ENCODE results near the gene BSND.

Gene BSND

DNA sequence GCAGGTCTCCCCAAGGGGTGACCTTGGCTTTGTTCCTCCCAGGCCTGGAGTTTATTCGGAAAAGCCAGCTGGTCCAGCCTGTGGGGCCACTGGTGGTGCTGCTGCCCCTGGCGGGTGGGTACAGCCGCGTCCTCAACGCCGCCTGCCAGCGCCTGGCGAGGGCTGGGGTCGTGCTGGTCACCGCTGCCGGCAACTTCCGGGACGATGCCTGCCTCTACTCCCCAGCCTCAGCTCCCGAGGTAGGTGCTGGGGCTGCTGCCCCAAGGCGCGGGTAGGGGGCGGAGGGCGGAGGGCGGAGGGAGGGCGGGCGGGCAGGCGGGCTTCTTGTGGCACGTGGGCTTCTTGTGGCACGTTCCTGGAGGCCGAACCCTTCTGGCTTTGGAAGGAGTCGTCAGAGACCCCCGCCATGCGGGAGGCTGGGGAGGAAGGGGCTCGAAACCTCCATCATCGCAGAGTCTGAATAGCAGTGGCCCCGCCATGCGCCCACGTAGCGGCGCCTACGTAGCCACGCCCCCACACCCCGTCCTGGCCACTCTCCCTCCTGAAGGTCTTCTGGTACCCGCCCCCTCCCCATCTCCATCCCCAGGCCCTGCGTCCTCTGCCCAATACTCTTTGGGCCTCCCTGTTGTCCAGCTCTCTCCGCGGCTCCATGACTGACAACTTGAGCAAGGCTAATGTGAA is 57.4 kb downstream of the BSND start:
- Histone ChIP-seq H3K9me3 (ENCODE audit: control insufficient read depth, insufficient read depth, low read depth, low read length) (no peaks in the 10 kb centered on the region), H3K4me3 (ENCODE audit: low read depth, low read length) (no peak overlapping the region), H3K27ac (ENCODE audit: extremely low read depth, low read depth, low read length) (no peak overlapping the region), H3K4me1 (ENCODE audit: control insufficient read depth, insufficient read depth, low read length) (no peaks in the 10 kb centered on the region), H3K36me3 (ENCODE audit: control insufficient read depth in 2 of 2, insufficient read depth in 1 of 2, low read length in 2 of 2) (no peaks in the 10 kb centered on the region)
- ChIA-PET CTCF (no interaction called here), POLR2A (no interaction called here)
- TF ChIP-seq ZNF600 (tag by site-specific recombination; IDR thresholded peaks at IDR 0.05) (no peak), ZNF548 (tag by site-specific recombination; IDR thresholded peaks at IDR 0.05) (no peak), TRIM28 (IDR thresholded peaks at IDR 0.05; ENCODE audit: borderline replicate concordance, low read length) (no peak), ZBTB21 (tag by site-specific recombination; IDR thresholded peaks at IDR 0.05) (no peak), ZNF560 (tag by site-specific recombination; IDR thresholded peaks at IDR 0.05; ENCODE audit: borderline replicate concordance) (no peak), ZFP3 (tag by site-specific recombination; IDR thresholded peaks at IDR 0.05; ENCODE audit: low read depth) (no peak), ZNF510 (tag by site-specific recombination; IDR thresholded peaks at IDR 0.05; ENCODE audit: insufficient replicate concordance) (no peak), TCF7L2 (IDR thresholded peaks at IDR 0.05; ENCODE audit: borderline replicate concordance, low read depth, low read length) (no peak), REPIN1 (tag by site-specific recombination; IDR thresholded peaks at IDR 0.05; ENCODE audit: low read depth) (no peak), FEZF1 (tag by site-specific recombination; IDR thresholded peaks at IDR 0.05) (no peak)
- TF ChIP-seq, protein P1, sequence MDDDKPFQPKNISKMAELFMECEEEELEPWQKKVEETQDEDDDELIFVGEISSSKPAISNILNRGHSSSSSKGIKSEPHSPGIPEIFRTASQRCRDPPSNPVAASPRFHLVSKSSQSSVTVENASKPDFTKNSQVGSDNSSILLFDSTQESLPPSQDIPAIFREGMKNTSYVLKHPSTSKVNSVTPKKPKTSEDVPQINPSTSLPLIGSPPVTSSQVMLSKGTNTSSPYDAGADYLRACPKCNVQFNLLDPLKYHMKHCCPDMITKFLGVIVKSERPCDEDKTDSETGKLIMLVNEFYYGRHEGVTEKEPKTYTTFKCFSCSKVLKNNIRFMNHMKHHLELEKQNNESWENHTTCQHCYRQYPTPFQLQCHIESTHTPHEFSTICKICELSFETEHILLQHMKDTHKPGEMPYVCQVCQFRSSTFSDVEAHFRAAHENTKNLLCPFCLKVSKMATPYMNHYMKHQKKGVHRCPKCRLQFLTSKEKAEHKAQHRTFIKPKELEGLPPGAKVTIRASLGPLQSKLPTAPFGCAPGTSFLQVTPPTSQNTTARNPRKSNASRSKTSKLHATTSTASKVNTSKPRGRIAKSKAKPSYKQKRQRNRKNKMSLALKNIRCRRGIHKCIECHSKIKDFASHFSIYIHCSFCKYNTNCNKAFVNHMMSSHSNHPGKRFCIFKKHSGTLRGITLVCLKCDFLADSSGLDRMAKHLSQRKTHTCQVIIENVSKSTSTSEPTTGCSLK (tag by site-specific recombination; IDR thresholded peaks at IDR 0.05), result no peak
- TF ChIP-seq, protein P2, sequence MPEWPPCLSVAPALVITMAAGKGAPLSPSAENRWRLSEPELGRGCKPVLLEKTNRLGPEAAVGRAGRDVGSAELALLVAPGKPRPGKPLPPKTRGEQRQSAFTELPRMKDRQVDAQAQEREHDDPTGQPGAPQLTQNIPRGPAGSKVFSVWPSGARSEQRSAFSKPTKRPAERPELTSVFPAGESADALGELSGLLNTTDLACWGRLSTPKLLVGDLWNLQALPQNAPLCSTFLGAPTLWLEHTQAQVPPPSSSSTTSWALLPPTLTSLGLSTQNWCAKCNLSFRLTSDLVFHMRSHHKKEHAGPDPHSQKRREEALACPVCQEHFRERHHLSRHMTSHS (tag by site-specific recombination; IDR thresholded peaks at IDR 0.05), result no peak

DNA sequence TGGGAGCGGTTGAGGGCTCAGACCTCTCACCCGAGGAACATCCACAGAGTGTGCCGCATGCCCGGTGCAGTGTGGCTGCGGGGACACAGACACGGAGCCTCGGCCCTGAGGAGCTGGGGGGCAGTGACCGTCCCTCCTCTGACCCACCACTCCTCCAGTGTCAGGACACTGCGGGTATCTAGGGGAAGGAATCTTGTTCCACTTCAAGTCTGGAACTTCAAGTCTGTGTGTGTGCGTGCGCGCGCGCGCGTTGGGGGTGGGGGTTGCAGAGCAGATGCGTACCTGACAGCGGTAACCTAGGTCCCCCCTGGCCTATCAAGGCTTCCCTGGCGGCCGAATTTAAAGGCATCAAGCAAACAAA is 57.9 kb downstream of the BSND start:
- Histone ChIP-seq H3K4me3 (ENCODE audit: low read depth, low read length) (no peak overlapping the region), H3K27ac (ENCODE audit: extremely low read depth, low read depth, low read length) (no peak overlapping the region), H3K36me3 (ENCODE audit: control insufficient read depth in 2 of 2, insufficient read depth in 1 of 2, low read length in 2 of 2) (no peaks in the 10 kb centered on the region), H3K9me3 (ENCODE audit: control insufficient read depth, insufficient read depth, low read depth, low read length) (no peaks in the 10 kb centered on the region), H3K4me1 (ENCODE audit: control insufficient read depth, insufficient read depth, low read length) (no peaks in the 10 kb centered on the region)
- TF ChIP-seq, protein P3, sequence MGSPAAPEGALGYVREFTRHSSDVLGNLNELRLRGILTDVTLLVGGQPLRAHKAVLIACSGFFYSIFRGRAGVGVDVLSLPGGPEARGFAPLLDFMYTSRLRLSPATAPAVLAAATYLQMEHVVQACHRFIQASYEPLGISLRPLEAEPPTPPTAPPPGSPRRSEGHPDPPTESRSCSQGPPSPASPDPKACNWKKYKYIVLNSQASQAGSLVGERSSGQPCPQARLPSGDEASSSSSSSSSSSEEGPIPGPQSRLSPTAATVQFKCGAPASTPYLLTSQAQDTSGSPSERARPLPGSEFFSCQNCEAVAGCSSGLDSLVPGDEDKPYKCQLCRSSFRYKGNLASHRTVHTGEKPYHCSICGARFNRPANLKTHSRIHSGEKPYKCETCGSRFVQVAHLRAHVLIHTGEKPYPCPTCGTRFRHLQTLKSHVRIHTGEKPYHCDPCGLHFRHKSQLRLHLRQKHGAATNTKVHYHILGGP (tag by site-specific recombination; IDR thresholded peaks at IDR 0.05), result no peak
- TF ChIP-seq, protein P4, sequence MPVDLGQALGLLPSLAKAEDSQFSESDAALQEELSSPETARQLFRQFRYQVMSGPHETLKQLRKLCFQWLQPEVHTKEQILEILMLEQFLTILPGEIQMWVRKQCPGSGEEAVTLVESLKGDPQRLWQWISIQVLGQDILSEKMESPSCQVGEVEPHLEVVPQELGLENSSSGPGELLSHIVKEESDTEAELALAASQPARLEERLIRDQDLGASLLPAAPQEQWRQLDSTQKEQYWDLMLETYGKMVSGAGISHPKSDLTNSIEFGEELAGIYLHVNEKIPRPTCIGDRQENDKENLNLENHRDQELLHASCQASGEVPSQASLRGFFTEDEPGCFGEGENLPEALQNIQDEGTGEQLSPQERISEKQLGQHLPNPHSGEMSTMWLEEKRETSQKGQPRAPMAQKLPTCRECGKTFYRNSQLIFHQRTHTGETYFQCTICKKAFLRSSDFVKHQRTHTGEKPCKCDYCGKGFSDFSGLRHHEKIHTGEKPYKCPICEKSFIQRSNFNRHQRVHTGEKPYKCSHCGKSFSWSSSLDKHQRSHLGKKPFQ (tag by site-specific recombination; IDR thresholded peaks at IDR 0.05), result no peak
- no peak for TF ChIP-seq ZNF248 (tag by site-specific recombination; IDR thresholded peaks at IDR 0.05)
- no peak for TF ChIP-seq PRDM1 (tag by site-specific recombination; IDR thresholded peaks at IDR 0.05)
- TF ChIP-seq MZF1 (tag by site-specific recombination; IDR thresholded peaks at IDR 0.05; ENCODE audit: borderline replicate concordance), result no peak
- TF ChIP-seq ZNF48 (tag by site-specific recombination; IDR thresholded peaks at IDR 0.05), result no peak
- TF ChIP-seq ZFP69B (tag by site-specific recombination; IDR thresholded peaks at IDR 0.05), result no peak
- no peak for TF ChIP-seq ZNF311 (tag by site-specific recombination; IDR thresholded peaks at IDR 0.05; ENCODE audit: borderline replicate concordance)
- TF ChIP-seq ZBTB7A (tag by site-specific recombination; IDR thresholded peaks at IDR 0.05; ENCODE audit: low read depth), result no peak
- no peak for TF ChIP-seq ZNF266 (tag by site-specific recombination; IDR thresholded peaks at IDR 0.05; ENCODE audit: low read depth)
- TF ChIP-seq ZSCAN23 (tag by site-specific recombination; IDR thresholded peaks at IDR 0.05), result no peak
- TF ChIP-seq ZBTB17 (tag by site-specific recombination; IDR thresholded peaks at IDR 0.05), result no peak
- TF ChIP-seq ZNF10 (tag by site-specific recombination; IDR thresholded peaks at IDR 0.05), result no peak
- CTCF ChIA-PET, result no interaction called here
- POLR2A ChIA-PET, result no interaction called here

Measured in HEK293 (cell line).